SH-SY5Y (cell line): ENCODE results near the gene LPAR1.

Experiments used
- GATA2 ChIP-seq: IDR thresholded peaks from 2 replicates; pipeline ENCODE4 v1.6.1; 2011; ENCODE audit warnings: mild to moderate bottlenecking, low read depth, low read length
- GATA3 ChIP-seq: IDR thresholded peaks from 2 replicates; pipeline ENCODE4 v1.6.1; 2011; ENCODE audit warnings: low read depth, mild to moderate bottlenecking, low read length, moderate library complexity

DNA sequence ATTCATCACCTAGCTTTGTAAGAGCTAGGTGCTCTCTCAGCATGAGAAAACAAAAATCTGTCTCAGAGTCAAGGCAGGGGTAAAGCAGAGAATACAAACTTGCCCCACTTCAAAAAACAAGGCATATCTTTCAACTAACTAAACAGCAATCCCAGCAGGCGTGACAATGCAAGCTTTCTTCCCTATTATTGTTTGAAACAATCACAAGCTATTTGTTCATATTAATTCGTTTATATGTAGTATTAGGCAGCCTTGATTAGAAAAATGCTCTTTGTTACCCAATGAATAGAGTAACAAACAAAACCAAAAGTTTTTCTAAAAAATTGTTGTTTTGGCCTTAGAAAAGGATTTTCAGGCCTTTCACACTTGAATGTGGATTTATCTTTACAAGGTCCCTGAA lies 71.1 kb downstream of the LPAR1 start:
- TF ChIP-seq GATA2 (no peak), GATA3 (no peak)
